ENCODE measurements around the gene PAFAH1B1. TPM values are rescaled to one million over a fixed set of nuclear protein-coding genes. Genes with fewer than 3 reads are reported as not detected.
"Not testable (repeated sequence)": the region's sequence is repeated elsewhere in the genome, so short reads cannot be mapped to it uniquely, and the experiment has no call there.

The PAFAH1B1 gene
- total RNA-seq, 2 experiments from 2014 or later: 159 to 168 TPM

GRCh38 chr17:2611627-2612026 lies 18.2 kb downstream of the PAFAH1B1 start:
- no peaks in the 10 kb centered on the region for H3K9me3 Mint-ChIP-seq
- H3K27me3 Mint-ChIP-seq: no peaks in the 10 kb centered on the region
- no peak for ATAC-seq
- peaks cover 60% of the 10 kb centered on the region for H3K4me1 Mint-ChIP-seq (ENCODE audit: low read depth)
- POLR2A ChIA-PET: no interaction called here
- DNase-seq: no peak
- H3K4me3 Mint-ChIP-seq: no peak overlapping the region
- CTCF ChIA-PET: interaction anchor here (1.1 kb wide), 1 partner anchor 10 kb away, joined by 6 read pairs; no protein-coding TSS in a partner anchor
- no peak for TF ChIP-seq CTCF (IDR thresholded peaks at IDR 0.05)
- intact Hi-C loops (cut with micrococcal nuclease): no loop called here
- no peak overlapping the region for H3K27ac Mint-ChIP-seq
- H3K36me3 Mint-ChIP-seq (ENCODE audit: low read depth): peaks cover 8% of the 10 kb centered on the region

- Mint-ChIP-seq H3K9me3 (no peaks in the 10 kb centered on the region), H3K36me3 (ENCODE audit: low read depth) (peaks cover 6% of the 10 kb centered on the region), H3K4me1 (ENCODE audit: low read depth) (peaks cover 63% of the 10 kb centered on the region), H3K4me3 (no peak overlapping the region), H3K27ac (no peak overlapping the region), H3K27me3 (no peaks in the 10 kb centered on the region)
- ChIA-PET POLR2A (no interaction called here), CTCF (interaction anchor here (1.1 kb wide), 1 partner anchor 11 kb away, joined by 6 read pairs; no protein-coding TSS in a partner anchor)
- intact Hi-C loops (cut with micrococcal nuclease): no loop called here
- no peak for TF ChIP-seq CTCF (IDR thresholded peaks at IDR 0.05)
- ATAC-seq (no peak), DNase-seq (no peak)
Measured at GRCh38 chr17:2612630-2613029, 19.2 kb downstream of the PAFAH1B1 start.

- intact Hi-C loops (cut with micrococcal nuclease): no loop called here
- Mint-ChIP-seq H3K27me3 (no peaks in the 10 kb centered on the region), H3K4me3 (no peak overlapping the region), H3K27ac (no peak overlapping the region), H3K4me1 (ENCODE audit: low read depth) (peaks cover 66% of the 10 kb centered on the region), H3K9me3 (no peaks in the 10 kb centered on the region), H3K36me3 (ENCODE audit: low read depth) (peaks cover 5% of the 10 kb centered on the region)
- DNase-seq: no peak
- TF ChIP-seq CTCF (IDR thresholded peaks at IDR 0.05): no peak
- ChIA-PET POLR2A (interaction anchor here (1.0 kb wide), 1 partner anchor 12 kb away, joined by 3 read pairs; no protein-coding TSS in a partner anchor), CTCF (no interaction called here)
- no peak for ATAC-seq
Measured at GRCh38 chr17:2613089-2613808, 19.8 kb downstream of the PAFAH1B1 start.

GRCh38 chr17:2615882-2616281 lies 22.4 kb downstream of the PAFAH1B1 start:
- POLR2A ChIA-PET: no interaction called here
- H3K36me3 Mint-ChIP-seq (ENCODE audit: low read depth): peaks cover 7% of the 10 kb centered on the region
- no peak overlapping the region for H3K4me3 Mint-ChIP-seq
- no peak for ATAC-seq
- no peak for DNase-seq
- no peaks in the 10 kb centered on the region for H3K27me3 Mint-ChIP-seq
- CTCF ChIA-PET: no interaction called here
- H3K27ac Mint-ChIP-seq: no peak overlapping the region
- H3K4me1 Mint-ChIP-seq (ENCODE audit: low read depth): peaks cover 53% of the 10 kb centered on the region
- no peaks in the 10 kb centered on the region for H3K9me3 Mint-ChIP-seq
- TF ChIP-seq CTCF (IDR thresholded peaks at IDR 0.05): no peak
- intact Hi-C loops (cut with micrococcal nuclease): no loop called here

- Mint-ChIP-seq H3K4me3 (no peak overlapping the region), H3K27ac (no peak overlapping the region), H3K4me1 (ENCODE audit: low read depth) (peaks cover 58% of the 10 kb centered on the region), H3K27me3 (no peaks in the 10 kb centered on the region), H3K36me3 (ENCODE audit: low read depth) (peaks cover 32% of the 10 kb centered on the region), H3K9me3 (no peaks in the 10 kb centered on the region)
- no peak for TF ChIP-seq CTCF (IDR thresholded peaks at IDR 0.05)
- intact Hi-C loops (cut with micrococcal nuclease): no loop called here
- ChIA-PET POLR2A (interaction anchor here (0.6 to 1.1 kb wide), 4 partner anchors 15 to 397 kb away, joined by 3 read pairs; no protein-coding TSS in a partner anchor), CTCF (interaction anchor here (0.7 to 1.4 kb wide), 3 partner anchors 13 to 205 kb away, joined by 3 to 4 read pairs (median 3); no protein-coding TSS in a partner anchor)
- no peak for DNase-seq
- ATAC-seq: no peak
Measured at GRCh38 chr17:2621241-2621640, 27.8 kb downstream of the PAFAH1B1 start.

- not testable (repeated sequence) for H3K9me3 Mint-ChIP-seq, ATAC-seq
Measured at GRCh38 chr17:2621951-2622405, 28.5 kb downstream of the PAFAH1B1 start.

GRCh38 chr17:2622721-2623301 lies 29.4 kb downstream of the PAFAH1B1 start:
- H3K9me3 Mint-ChIP-seq; intact Hi-C loops (cut with micrococcal nuclease); CTCF ChIA-PET; ATAC-seq; H3K4me3 Mint-ChIP-seq; H3K27me3 Mint-ChIP-seq; DNase-seq; H3K27ac Mint-ChIP-seq: not testable (repeated sequence)
- H3K36me3 Mint-ChIP-seq (ENCODE audit: low read depth): peaks cover 44% of the 10 kb centered on the region
- peaks cover 58% of the 10 kb centered on the region for H3K4me1 Mint-ChIP-seq (ENCODE audit: low read depth)
- POLR2A ChIA-PET: interaction anchor here (0.9 kb wide), 1 partner anchor 88 kb away, joined by 3 read pairs; no protein-coding TSS in a partner anchor

More at GRCh38 chr17:2621951-2622405, 28.5 kb downstream of the PAFAH1B1 start:
- Mint-ChIP-seq H3K4me1 (ENCODE audit: low read depth) (peaks cover 57% of the 10 kb centered on the region), H3K27ac (peak overlapping the region; percentile 61), H3K36me3 (ENCODE audit: low read depth) (peaks cover 35% of the 10 kb centered on the region)
- ChIA-PET POLR2A (interaction anchor here (0.9 kb wide), 1 partner anchor 89 kb away, joined by 3 read pairs; no protein-coding TSS in a partner anchor), CTCF (interaction anchor here (1.0 kb wide), 1 partner anchor 13 kb away, joined by 3 read pairs; no protein-coding TSS in a partner anchor)
- H3K27me3 Mint-ChIP-seq; DNase-seq; H3K4me3 Mint-ChIP-seq; intact Hi-C loops (cut with micrococcal nuclease): not testable (repeated sequence)
